Measurements from ENCODE around the gene CDPF1.

DNA sequence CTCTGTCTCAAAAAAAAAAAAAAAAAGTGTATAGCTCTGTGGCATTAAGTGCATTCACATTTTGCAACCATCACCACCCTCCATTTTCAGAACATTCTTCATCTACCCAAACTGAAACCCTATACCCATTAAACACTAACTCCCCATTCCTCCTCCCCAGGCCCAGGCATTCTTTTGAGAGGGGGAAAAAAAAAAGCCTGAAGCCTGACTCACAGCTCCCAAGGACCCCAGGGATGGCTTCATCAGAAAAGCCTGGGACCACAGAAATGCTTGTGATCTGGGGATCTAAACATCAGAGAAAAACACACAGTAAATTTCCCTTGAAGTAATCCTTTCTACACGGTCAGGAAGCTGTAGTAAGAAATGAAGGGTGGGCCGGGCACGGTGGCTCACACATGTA is 35.9 kb upstream of the CDPF1 start:
- TF ChIP-seq MYC (IDR thresholded peaks at IDR 0.05; ENCODE audit: borderline replicate concordance, low read length) (no peak), ZFP36 (IDR thresholded peaks at IDR 0.05; ENCODE audit: borderline replicate concordance, partially characterized antibody) (no peak), GATA3 (IDR thresholded peaks at IDR 0.05; ENCODE audit: borderline replicate concordance) (no peak), POLR2AphosphoS2 (conservative IDR thresholded peaks at IDR 0.05; ENCODE audit: low read length) (no peak)
- TF ChIP-seq, protein P1, sequence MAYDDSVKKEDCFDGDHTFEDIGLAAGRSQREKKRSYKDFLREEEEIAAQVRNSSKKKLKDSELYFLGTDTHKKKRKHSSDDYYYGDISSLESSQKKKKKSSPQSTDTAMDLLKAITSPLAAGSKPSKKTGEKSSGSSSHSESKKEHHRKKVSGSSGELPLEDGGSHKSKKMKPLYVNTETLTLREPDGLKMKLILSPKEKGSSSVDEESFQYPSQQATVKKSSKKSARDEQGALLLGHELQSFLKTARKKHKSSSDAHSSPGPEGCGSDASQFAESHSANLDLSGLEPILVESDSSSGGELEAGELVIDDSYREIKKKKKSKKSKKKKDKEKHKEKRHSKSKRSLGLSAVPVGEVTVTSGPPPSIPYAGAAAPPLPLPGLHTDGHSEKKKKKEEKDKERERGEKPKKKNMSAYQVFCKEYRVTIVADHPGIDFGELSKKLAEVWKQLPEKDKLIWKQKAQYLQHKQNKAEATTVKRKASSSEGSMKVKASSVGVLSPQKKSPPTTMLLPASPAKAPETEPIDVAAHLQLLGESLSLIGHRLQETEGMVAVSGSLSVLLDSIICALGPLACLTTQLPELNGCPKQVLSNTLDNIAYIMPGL (CRISPR knock-in tag; IDR thresholded peaks at IDR 0.05; ENCODE audit: borderline replicate concordance), result no peak
